ENCODE measurements around the gene PDE6G.

The PDE6G gene

GRCh38 chr17:81615401-81615930, 40.9 kb downstream of the PDE6G start:
- Histone ChIP-seq H3K36me3 (ENCODE audit: control insufficient read depth in 1 of 2, insufficient read depth in 2 of 2, low read length in 2 of 2) (peaks cover 14 to 33% of the 10 kb centered on the region in 2 donors), H3K27ac (ENCODE audit: low read length) (no peak overlapping the region), H3K9me3 (ENCODE audit: control insufficient read depth in 1 of 2, low read length in 2 of 2) (no peaks in the 10 kb centered on the region), H3K27me3 (ENCODE audit: low read depth, low read length) (no peaks in the 10 kb centered on the region), H3K4me3 (ENCODE audit: low read depth in 1 of 2, low read length in 2 of 2) (no peak overlapping the region), H3K4me1 (ENCODE audit: control insufficient read depth in 1 of 2, insufficient read depth in 2 of 2, low read length in 2 of 2) (peaks cover 3 to 7% of the 10 kb centered on the region in 2 donors)

- Histone ChIP-seq H3K9me3 (ENCODE audit: control insufficient read depth in 1 of 2, low read length in 2 of 2) (no peaks in the 10 kb centered on the region), H3K4me1 (ENCODE audit: control insufficient read depth in 1 of 2, insufficient read depth in 2 of 2, low read length in 2 of 2) (peaks cover 3 to 7% of the 10 kb centered on the region in 2 donors), H3K36me3 (ENCODE audit: control insufficient read depth in 1 of 2, insufficient read depth in 2 of 2, low read length in 2 of 2) (peaks cover 30 to 56% of the 10 kb centered on the region in 2 donors), H3K27me3 (ENCODE audit: low read depth, low read length) (no peaks in the 10 kb centered on the region), H3K27ac (ENCODE audit: low read length) (no peak overlapping the region), H3K4me3 (ENCODE audit: low read depth in 1 of 2, low read length in 2 of 2) (no peak overlapping the region)
These were observed 44.0 kb downstream of the PDE6G start for GRCh38 chr17:81612172-81612970.

DNA sequence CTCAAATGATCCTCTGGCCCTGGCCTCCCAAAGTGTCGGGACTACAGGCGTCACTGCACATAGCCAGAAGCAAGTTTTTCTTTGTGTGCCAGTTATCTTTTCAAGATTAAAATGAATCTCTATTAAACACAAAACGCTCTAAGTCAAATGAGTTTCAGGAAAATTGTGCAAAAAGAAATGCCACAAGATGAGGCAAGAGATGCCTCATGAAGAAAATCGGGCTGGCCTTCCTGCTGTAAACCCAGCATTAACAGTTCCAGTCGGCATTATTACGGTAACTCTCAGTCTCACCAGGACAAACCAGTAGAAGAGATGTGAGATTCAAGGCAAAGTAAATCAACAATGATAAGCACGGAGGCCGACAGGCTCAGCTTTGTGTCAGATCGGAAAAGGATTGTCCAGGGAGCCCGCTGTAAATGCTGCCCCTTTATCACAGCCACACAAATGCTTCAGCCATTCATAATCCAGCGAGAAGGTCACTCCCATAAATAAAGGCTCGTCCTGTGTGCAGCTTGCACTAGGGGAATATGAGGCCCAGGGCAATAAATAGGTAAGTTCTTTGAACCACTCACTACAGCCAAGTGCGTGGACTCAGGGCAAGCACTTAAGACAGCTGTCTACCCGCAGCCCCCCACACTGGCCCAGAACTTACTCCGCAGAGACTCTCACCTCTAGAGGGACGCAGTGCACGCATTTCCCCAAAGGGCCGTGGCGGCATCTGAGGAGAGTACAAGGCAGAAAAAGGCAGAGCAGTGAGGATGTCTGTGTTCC, 46.6 kb downstream of the PDE6G start:
- Histone ChIP-seq H3K27me3 (ENCODE audit: low read depth, low read length) (no peaks in the 10 kb centered on the region), H3K27ac (ENCODE audit: low read length) (no peak overlapping the region), H3K9me3 (ENCODE audit: control insufficient read depth in 1 of 2, low read length in 2 of 2) (no peaks in the 10 kb centered on the region), H3K4me1 (ENCODE audit: control insufficient read depth in 1 of 2, insufficient read depth in 2 of 2, low read length in 2 of 2) (peaks cover 1 to 6% of the 10 kb centered on the region in 2 donors), H3K4me3 (ENCODE audit: low read depth in 1 of 2, low read length in 2 of 2) (no peak overlapping the region), H3K36me3 (ENCODE audit: control insufficient read depth in 1 of 2, insufficient read depth in 2 of 2, low read length in 2 of 2) (peaks cover 43 to 61% of the 10 kb centered on the region in 2 donors)

DNA sequence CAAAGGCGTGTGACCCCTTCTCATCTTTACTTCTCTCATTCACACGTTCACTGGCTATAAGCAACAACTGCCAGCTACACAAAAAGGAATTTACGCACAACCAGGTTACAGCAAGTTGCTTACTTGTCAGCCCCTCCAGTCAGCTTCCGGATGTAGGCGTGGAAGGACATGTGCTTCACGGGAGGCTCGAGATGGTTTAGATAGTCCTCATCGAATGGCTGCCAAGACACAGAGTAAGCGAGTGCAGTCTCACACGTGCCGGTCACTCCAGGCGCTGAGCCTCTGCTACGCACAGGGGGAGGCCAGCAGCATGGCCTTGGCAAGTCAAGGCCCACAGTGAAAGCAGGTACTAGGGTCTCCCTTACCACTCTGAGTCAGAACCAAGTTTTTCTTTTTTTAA, 47.7 kb downstream of the PDE6G start:
- Histone ChIP-seq H3K4me3 (ENCODE audit: low read depth in 1 of 2, low read length in 2 of 2) (no peak overlapping the region), H3K9me3 (ENCODE audit: control insufficient read depth in 1 of 2, low read length in 2 of 2) (no peaks in the 10 kb centered on the region), H3K36me3 (ENCODE audit: control insufficient read depth in 1 of 2, insufficient read depth in 2 of 2, low read length in 2 of 2) (peaks cover 53 to 73% of the 10 kb centered on the region in 2 donors), H3K27me3 (ENCODE audit: low read depth, low read length) (no peaks in the 10 kb centered on the region), H3K27ac (ENCODE audit: low read length) (no peak overlapping the region), H3K4me1 (ENCODE audit: control insufficient read depth in 1 of 2, insufficient read depth in 2 of 2, low read length in 2 of 2) (no peaks in the 10 kb centered on the region)

- Histone ChIP-seq H3K9me3 (ENCODE audit: control insufficient read depth in 1 of 2, low read length in 2 of 2) (no peaks in the 10 kb centered on the region), H3K4me1 (ENCODE audit: control insufficient read depth in 1 of 2, insufficient read depth in 2 of 2, low read length in 2 of 2) (no peaks in the 10 kb centered on the region), H3K27me3 (ENCODE audit: low read depth, low read length) (no peaks in the 10 kb centered on the region), H3K4me3 (ENCODE audit: low read depth in 1 of 2, low read length in 2 of 2) (no peak overlapping the region), H3K36me3 (ENCODE audit: control insufficient read depth in 1 of 2, insufficient read depth in 2 of 2, low read length in 2 of 2) (peaks cover 51 to 71% of the 10 kb centered on the region in 2 donors), H3K27ac (ENCODE audit: low read length) (no peak overlapping the region)
These were observed 48.3 kb downstream of the PDE6G start for GRCh38 chr17:81608082-81608481.

DNA sequence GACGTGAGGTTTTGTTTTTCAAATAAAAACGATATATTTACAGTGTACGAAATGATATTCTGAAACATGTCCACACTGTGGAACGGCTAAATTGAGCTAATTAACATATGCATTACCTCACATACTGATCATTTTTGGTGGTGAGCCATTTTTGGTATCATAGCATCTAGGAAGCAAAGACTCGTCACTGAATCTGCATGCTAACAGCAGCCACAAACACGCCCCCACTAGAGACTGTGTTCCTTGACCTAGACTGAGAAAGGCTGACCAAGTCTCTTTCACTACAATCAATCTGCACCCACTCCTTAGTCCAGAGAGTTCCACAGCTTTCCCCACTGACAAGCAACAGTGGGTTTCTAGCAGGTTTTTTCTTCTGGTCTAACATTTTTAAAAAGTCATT, 48.9 kb downstream of the PDE6G start:
- Histone ChIP-seq H3K9me3 (ENCODE audit: control insufficient read depth in 1 of 2, low read length in 2 of 2) (no peaks in the 10 kb centered on the region), H3K27me3 (ENCODE audit: low read depth, low read length) (no peaks in the 10 kb centered on the region), H3K4me3 (ENCODE audit: low read depth in 1 of 2, low read length in 2 of 2) (no peak overlapping the region), H3K36me3 (ENCODE audit: control insufficient read depth in 1 of 2, insufficient read depth in 2 of 2, low read length in 2 of 2) (peaks cover 44 to 67% of the 10 kb centered on the region in 2 donors), H3K4me1 (ENCODE audit: control insufficient read depth in 1 of 2, insufficient read depth in 2 of 2, low read length in 2 of 2) (no peaks in the 10 kb centered on the region), H3K27ac (ENCODE audit: low read length) (no peak overlapping the region)

DNA sequence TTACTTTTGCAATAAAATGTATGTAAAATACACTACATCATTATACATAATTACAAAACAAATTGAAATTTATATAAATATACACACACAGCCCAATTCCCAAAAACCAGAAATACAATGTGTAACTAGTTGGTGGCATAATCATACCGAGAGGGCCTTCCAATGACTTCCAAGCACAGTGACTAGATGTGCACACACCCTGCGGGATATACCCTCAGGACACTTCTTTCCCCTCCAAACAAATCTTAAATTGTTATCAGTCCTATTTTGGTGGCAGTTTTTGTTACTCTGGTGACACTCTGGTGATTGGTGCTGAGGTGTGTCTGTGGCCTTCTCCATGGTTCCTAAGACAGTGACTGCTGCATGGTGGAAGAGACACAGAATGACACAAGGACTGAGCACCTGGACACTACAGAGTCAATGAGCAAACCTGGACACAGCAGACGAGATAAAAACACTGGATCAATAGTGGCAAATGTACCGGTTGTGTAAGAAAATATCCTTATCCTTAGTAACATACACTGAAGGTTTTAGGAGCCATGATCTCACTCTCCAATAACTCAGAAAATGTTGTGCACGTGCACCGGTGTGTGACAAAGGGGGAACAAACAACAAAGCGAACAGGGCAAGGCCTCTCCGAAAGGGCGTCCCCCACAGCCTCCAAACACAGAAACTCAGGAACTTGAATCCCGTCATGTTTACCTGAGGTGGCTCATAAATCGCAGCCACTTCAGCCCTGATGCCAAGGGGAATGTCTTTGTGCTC, 52.3 kb downstream of the PDE6G start:
- peaks cover 53 to 56% of the 10 kb centered on the region in 2 donors for H3K36me3 ChIP-seq (ENCODE audit: control insufficient read depth in 1 of 2, insufficient read depth in 2 of 2, low read length in 2 of 2)
- H3K9me3 ChIP-seq (ENCODE audit: control insufficient read depth in 1 of 2, low read length in 2 of 2): no peaks in the 10 kb centered on the region
- H3K4me1 ChIP-seq (ENCODE audit: control insufficient read depth in 1 of 2, insufficient read depth in 2 of 2, low read length in 2 of 2): peaks cover 0 to 11% of the 10 kb centered on the region in 2 donors
- no peak overlapping the region for H3K4me3 ChIP-seq (ENCODE audit: low read depth in 1 of 2, low read length in 2 of 2)
- no peak overlapping the region for H3K27ac ChIP-seq (ENCODE audit: low read length)
- no peaks in the 10 kb centered on the region for H3K27me3 ChIP-seq (ENCODE audit: low read depth, low read length)

GRCh38 chr17:81601525-81602120, 54.7 kb downstream of the PDE6G start:
- Histone ChIP-seq H3K36me3 (ENCODE audit: control insufficient read depth in 1 of 2, insufficient read depth in 2 of 2, low read length in 2 of 2) (peaks cover 46 to 47% of the 10 kb centered on the region in 2 donors), H3K27ac (ENCODE audit: low read length) (no peak overlapping the region)

More at GRCh38 chr17:81601525-81602120, 54.7 kb downstream of the PDE6G start:
- Histone ChIP-seq H3K4me1 (ENCODE audit: control insufficient read depth in 1 of 2, insufficient read depth in 2 of 2, low read length in 2 of 2) (peaks cover 0 to 11% of the 10 kb centered on the region in 2 donors), H3K27me3 (ENCODE audit: low read depth, low read length) (no peaks in the 10 kb centered on the region), H3K9me3 (ENCODE audit: control insufficient read depth in 1 of 2, low read length in 2 of 2) (no peaks in the 10 kb centered on the region), H3K4me3 (ENCODE audit: low read depth in 1 of 2, low read length in 2 of 2) (no peak overlapping the region)
